ENCODE data around the gene ATP10B.

GRCh38 chr5:160651692-160652645 is 200.0 kb downstream of the ATP10B start:
- TF ChIP-seq POLR2A (IDR thresholded peaks at IDR 0.05): no peak
- TF ChIP-seq, protein P1, sequence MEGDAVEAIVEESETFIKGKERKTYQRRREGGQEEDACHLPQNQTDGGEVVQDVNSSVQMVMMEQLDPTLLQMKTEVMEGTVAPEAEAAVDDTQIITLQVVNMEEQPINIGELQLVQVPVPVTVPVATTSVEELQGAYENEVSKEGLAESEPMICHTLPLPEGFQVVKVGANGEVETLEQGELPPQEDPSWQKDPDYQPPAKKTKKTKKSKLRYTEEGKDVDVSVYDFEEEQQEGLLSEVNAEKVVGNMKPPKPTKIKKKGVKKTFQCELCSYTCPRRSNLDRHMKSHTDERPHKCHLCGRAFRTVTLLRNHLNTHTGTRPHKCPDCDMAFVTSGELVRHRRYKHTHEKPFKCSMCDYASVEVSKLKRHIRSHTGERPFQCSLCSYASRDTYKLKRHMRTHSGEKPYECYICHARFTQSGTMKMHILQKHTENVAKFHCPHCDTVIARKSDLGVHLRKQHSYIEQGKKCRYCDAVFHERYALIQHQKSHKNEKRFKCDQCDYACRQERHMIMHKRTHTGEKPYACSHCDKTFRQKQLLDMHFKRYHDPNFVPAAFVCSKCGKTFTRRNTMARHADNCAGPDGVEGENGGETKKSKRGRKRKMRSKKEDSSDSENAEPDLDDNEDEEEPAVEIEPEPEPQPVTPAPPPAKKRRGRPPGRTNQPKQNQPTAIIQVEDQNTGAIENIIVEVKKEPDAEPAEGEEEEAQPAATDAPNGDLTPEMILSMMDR (IDR thresholded peaks at IDR 0.05): no peak
